Lower leg skin (tissue), 4 donors: ENCODE measurements around the gene GPX1. TPM values are rescaled to one million over a fixed set of nuclear protein-coding genes. Genes with fewer than 3 reads are reported as not detected.
A peak's percentile ranks its signal among the peaks of the same experiment; 100 is the strongest.

Experiments
- DNase-seq, 2 donors: peaks; one replicate each; pipeline ENCODE4 v3.0.0-alpha.2; 2019; ENCODE audit warnings: low spot score in 2 of 2
- H3K4me3 ChIP-seq: fragments of 200-600 bp; sonication (generic); 2 replicates; pipeline ENCODE4 v1.5.1; 2017; ENCODE audit warnings: mild to moderate bottlenecking, low read depth; ENCODE audit not compliant: poor library complexity, severe bottlenecking
- POLR2A ChIP-seq, 2 donors: fragments of 450-650 bp; IDR thresholded peaks; one replicate each; pipeline ENCODE4 v1.6.1; 2016 to 2017; ENCODE audit warnings: antibody characterized with exemption in 2 of 2, mild to moderate bottlenecking in 1 of 2, moderate library complexity in 1 of 2
- WGBS, 2 donors: methylation state at CpG; one replicate each; pipeline ENCODE4 v1.1.5; 2018; 5-methylcytosine and 5-hydroxymethylcytosine counted together
- intact Hi-C: fragments of 100-400 bp; cut with DNase I; formaldehyde crosslinking; loops from one replicate; pipeline ENCODE4 v1.15.0; 2023; ENCODE audit warnings: low total_unique reads
- total RNA-seq, 4 donors: library from RNA; depleted of rRNA; stranded (reverse); fragments of >200 nt; gene quantifications; one replicate each; pipeline ENCODE4 v1.1.0, GENCODE V29; 2016
- TF ChIP-seq, protein P1 (sequence below), 3 donors: fragments of 450-650 bp; IDR thresholded peaks; one replicate each; pipeline ENCODE4 v1.5.1; 2016; ENCODE audit warnings: antibody characterized with exemption in 3 of 3, mild to moderate bottlenecking in 3 of 3, moderate library complexity in 2 of 3

GPX1 gene
- total RNA-seq, 4 donors from 2014 or later: 116 to 224 (median 161) TPM

DNA sequence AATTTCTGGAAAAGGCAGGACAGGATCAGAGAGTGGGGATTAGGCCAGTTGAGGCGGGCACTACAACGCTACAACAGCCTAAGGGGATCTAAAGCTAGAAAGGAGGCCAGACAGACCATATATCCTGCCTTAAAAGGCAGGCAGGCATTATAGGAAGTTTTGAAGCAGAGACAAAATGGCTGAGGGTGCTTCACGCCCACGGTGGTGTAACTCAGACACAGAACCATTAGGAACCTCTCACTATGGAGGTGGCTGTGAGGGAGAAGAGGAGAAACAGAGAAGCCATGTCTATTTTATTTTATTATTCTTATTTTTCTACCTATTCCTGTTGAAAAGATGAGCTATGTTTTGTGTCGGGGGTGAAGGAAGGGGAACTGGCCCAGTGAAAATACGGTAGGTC is 16.2 kb downstream of the GPX1 start:
- WGBS, 2 donors: 88 to 89% methylated on average over 6 of the region's 6 CpGs
- no peak for DNase-seq
- no peak overlapping the region for H3K4me3 ChIP-seq

DNA sequence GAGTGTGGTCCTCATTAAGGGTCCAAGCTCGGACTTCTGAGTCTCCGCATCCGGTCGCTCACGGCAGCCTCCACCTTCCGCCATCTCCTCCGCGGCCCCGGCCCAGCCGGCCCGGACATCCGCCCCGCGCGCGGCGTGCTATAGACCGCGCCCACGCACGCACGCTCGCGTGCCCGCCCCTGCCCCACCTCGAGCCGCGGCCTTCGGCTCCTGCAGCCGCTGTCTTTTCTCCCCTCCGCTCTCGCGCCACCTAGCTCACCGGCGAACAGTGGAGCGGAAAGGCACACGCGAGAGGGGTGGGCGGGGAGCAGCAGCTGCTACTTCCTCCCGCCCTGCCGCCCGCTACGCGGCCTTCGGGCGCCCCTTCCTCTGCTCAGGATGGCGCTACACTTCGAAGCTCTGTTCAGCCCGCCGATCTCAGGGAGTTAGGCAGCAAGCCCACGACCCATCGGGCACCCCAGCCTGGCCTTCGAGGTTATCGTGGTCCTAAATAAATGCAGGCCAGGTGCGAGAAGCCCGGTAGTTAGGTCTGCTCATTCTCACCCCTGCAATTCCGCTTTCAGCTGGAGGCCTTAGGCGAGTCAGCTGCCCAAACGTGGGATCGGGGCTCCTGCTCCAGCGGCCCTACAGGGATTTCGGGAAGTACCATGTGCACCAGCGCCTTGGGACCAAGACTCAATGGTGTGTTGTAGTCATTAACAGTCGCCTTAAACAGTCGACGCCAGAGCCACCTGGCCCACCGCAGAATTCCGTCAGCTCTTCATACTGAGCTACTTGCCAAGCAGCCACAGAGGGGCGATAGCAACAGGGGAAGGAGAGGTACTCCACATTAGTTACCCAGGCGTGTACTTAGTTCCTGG is 18.0 kb downstream of the GPX1 start, which contains the start of gene USP4:
TSS of gene USP4 (minus strand) at position 113 of the 860 bp plus-strand sequence. CDS start at position 84, 29 bp downstream.
- peak; percentile 87 to 97 for DNase-seq
- WGBS, 2 donors: 2 to 3% methylated on average over 51 to 69 of the region's 70 CpGs
- H3K4me3 ChIP-seq: peak within 1 kb of the TSS; percentile 91
- intact Hi-C loops: no loop called here
- TF ChIP-seq POLR2A (IDR thresholded peaks at IDR 0.05): no peak
- TF ChIP-seq, protein P1, sequence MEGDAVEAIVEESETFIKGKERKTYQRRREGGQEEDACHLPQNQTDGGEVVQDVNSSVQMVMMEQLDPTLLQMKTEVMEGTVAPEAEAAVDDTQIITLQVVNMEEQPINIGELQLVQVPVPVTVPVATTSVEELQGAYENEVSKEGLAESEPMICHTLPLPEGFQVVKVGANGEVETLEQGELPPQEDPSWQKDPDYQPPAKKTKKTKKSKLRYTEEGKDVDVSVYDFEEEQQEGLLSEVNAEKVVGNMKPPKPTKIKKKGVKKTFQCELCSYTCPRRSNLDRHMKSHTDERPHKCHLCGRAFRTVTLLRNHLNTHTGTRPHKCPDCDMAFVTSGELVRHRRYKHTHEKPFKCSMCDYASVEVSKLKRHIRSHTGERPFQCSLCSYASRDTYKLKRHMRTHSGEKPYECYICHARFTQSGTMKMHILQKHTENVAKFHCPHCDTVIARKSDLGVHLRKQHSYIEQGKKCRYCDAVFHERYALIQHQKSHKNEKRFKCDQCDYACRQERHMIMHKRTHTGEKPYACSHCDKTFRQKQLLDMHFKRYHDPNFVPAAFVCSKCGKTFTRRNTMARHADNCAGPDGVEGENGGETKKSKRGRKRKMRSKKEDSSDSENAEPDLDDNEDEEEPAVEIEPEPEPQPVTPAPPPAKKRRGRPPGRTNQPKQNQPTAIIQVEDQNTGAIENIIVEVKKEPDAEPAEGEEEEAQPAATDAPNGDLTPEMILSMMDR (IDR thresholded peaks at IDR 0.05): no peak

More for the DNA sequence above, 16.2 kb downstream of the GPX1 start:
- intact Hi-C loops: no loop called here
- TF ChIP-seq, protein P1 (IDR thresholded peaks at IDR 0.05): no peak
- no peak for TF ChIP-seq POLR2A (IDR thresholded peaks at IDR 0.05)

DNA sequence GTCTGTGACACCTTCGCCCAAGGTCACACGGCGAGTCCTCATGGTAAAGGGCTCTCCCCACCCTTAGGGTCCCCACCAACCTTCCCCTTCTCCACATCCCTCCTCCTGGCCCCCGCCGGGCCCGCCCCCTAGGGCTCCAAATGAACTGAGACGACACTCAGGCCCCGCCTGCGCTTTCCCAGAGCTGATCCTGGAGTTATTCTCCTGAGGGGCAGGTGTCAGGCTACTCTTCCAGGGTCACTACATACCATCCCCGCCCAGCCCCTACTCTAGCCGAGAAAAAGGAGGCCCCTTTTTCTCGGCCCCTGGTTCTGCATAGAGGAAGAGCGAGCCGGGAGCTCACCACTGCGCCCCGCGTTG is 18.6 kb downstream of the GPX1 start:
- peak in 1 of 2 donors; percentile 86 for DNase-seq
- TF ChIP-seq, protein P1 (IDR thresholded peaks at IDR 0.05): no peak
- no peak for TF ChIP-seq POLR2A (IDR thresholded peaks at IDR 0.05)
- 0 to 1% methylated on average over 17 of the region's 17 CpGs for WGBS, 2 donors
- H3K4me3 ChIP-seq: peak overlapping the region; percentile 91
- intact Hi-C loops: no loop called here

DNA sequence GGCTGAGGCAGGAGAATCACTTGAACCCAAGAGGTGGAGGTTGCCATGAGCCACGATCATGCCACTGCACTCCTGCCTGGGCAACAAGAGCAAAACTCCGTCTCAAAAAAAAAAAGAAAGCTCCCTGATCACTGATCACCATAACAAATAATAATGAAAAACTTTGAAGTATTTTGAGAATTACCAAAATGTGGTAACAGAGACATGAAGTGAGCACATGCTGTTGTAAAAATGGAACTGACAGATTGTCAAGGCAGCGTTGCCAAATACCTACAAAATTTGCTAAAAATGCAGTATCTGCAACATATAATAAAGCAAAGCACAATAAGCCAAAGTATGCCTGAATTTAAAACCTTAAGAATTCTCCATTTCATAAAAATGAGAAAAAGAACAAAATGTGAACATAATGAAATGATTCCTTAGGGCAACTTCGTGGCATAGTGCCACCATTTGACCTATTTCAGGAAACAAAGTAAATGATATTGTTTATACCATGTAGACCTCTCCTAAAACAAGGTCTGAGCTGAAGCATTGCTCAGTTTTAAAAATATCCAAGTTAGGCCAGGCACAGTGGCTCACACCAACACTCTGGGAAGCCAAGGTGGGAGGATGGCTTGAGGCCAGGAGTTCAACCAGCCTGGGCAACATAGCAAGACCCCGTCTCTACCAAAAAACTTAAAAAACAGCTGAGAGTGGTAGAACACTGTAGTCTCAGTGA is 24.1 kb downstream of the GPX1 start:
- TF ChIP-seq, protein P1 (IDR thresholded peaks at IDR 0.05): no peak
- TF ChIP-seq POLR2A (IDR thresholded peaks at IDR 0.05): no peak
- whole genome bisulfite sequencing, 2 donors: 85 to 87% methylated on average over 5 of the region's 5 CpGs
- H3K4me3 ChIP-seq: no peak overlapping the region
- intact Hi-C loops: no loop called here
- no peak for DNase-seq

DNA sequence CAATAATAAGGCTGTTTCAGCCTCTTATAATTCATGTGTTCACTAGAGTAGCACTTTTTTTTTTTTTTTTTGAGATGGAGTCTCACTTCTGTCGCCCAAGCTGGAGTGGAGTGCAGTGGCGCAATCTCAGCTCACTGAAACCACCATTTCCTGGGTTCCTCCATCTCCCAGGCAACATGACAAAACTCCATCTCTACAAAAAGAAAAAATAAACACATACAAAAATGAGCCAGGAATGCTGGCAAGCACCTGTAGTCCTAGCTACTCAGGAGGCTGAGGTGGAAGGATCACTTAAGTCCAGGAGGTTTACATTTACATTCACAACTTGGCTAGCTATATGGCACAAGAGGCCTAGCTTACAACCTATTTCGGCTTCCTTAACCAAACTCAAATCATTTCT is 25.1 kb downstream of the GPX1 start:
- TF ChIP-seq, protein P1 (IDR thresholded peaks at IDR 0.05): no peak
- TF ChIP-seq POLR2A (IDR thresholded peaks at IDR 0.05): no peak
- no peak overlapping the region for H3K4me3 ChIP-seq
- 83 to 86% methylated on average over 3 of the region's 3 CpGs for WGBS, 2 donors
- no peak for DNase-seq
- intact Hi-C loops: no loop called here
